Mucosa of descending colon (tissue), 3 donors: ENCODE results near the gene VOPP1. TPM values are rescaled to one million over a fixed set of nuclear protein-coding genes. Genes with fewer than 3 reads are reported as not detected.

Experiments used
- ATAC-seq: fragments of 200-7000 bp; cut with Tn5 transposase; one replicate; pipeline ENCODE4 v1.9.1; 2020; ENCODE audit warnings: mild to moderate bottlenecking, moderate library complexity
- DNase-seq, 3 donors: peaks; one replicate each; pipeline ENCODE4 v3.0.0-alpha.2; 2020
- H3K36me3 ChIP-seq: fragments of 200-600 bp; one replicate; pipeline ENCODE4 v1.8.0; 2021; ENCODE audit warnings: low read depth, mild to moderate bottlenecking
- H3K4me1 ChIP-seq: fragments of 200-600 bp; one replicate; pipeline ENCODE4 v1.8.0; 2021; ENCODE audit warnings: low read depth, mild to moderate bottlenecking
- H3K4me3 ChIP-seq: fragments of 200-600 bp; one replicate; pipeline ENCODE4 v1.8.0; 2021; ENCODE audit warnings: mild to moderate bottlenecking
- H3K9me3 ChIP-seq: fragments of 200-600 bp; one replicate; pipeline ENCODE4 v1.8.0; 2021; ENCODE audit warnings: mild to moderate bottlenecking
- CTCF ChIP-seq: fragments of 200-600 bp; IDR thresholded peaks from one replicate; pipeline ENCODE4 v1.8.0; 2022; ENCODE audit warnings: antibody characterized with exemption, mild to moderate bottlenecking
- intact Hi-C, 2 donors: fragments of 100-400 bp; cut with DNase I in 1 of 2; cut with micrococcal nuclease in 1 of 2; formaldehyde crosslinking; loops; one replicate each; pipeline versions ENCODE4 v1.11.0 to v1.11.1; 2022; cut with DNase I, micrococcal nuclease
- total RNA-seq, 3 donors: library from RNA; stranded (reverse); fragmentation: NEBNext Ultra II Directional in 2 of 3; extraction: Animal tissue kit (Norgen Biotek cat#: 25700) in 2 of 3; gene quantifications; one replicate each; pipeline versions ENCODE4 v1.2.1 to v1.2.4, GENCODE V29; 2021 to 2023
- donor health status: DM: no; HTN: no; CAD: no; lungs with moderate emphysema.
- donor health status: DM: no; HTN: no; CAD: no.
- donor health status: DM: no; HTN: yes; CAD: no.

The VOPP1 gene
- total RNA-seq, 3 donors from 2014 or later, result 57.8 to 83.5 (median 75.2) TPM

- no peaks in the 10 kb centered on the region for H3K9me3 ChIP-seq
- H3K4me3 ChIP-seq, result no peak overlapping the region
- intact Hi-C loops, result no loop called here
- DNase-seq (no peak), ATAC-seq (peak; percentile 39)
- no peaks in the 10 kb centered on the region for H3K36me3 ChIP-seq
- no peaks in the 10 kb centered on the region for H3K4me1 ChIP-seq
- TF ChIP-seq CTCF, result no peak
Measured at GRCh38 chr7:55509322-55509721, 63.0 kb downstream of the VOPP1 start.

- no peak for DNase-seq
- H3K4me1 ChIP-seq, result no peaks in the 10 kb centered on the region
- H3K4me3 ChIP-seq, result no peak overlapping the region
- no peak for ATAC-seq
- no peak for TF ChIP-seq CTCF
- no peaks in the 10 kb centered on the region for H3K36me3 ChIP-seq
- H3K9me3 ChIP-seq, result no peaks in the 10 kb centered on the region
- intact Hi-C loops, result no loop called here
Measured at GRCh38 chr7:55508221-55509011, 63.9 kb downstream of the VOPP1 start.

GRCh38 chr7:55507743-55508142 is 64.6 kb downstream of the VOPP1 start:
- no peak overlapping the region for H3K4me3 ChIP-seq

GRCh38 chr7:55504967-55505658 is 67.2 kb downstream of the VOPP1 start:
- intact Hi-C loops, result no loop called here
- no peaks in the 10 kb centered on the region for H3K9me3 ChIP-seq
- H3K4me1 ChIP-seq, result no peaks in the 10 kb centered on the region
- H3K4me3 ChIP-seq, result no peak overlapping the region
- no peak for DNase-seq
- no peak for ATAC-seq
- TF ChIP-seq CTCF, result no peak
- H3K36me3 ChIP-seq, result no peaks in the 10 kb centered on the region

More at GRCh38 chr7:55507743-55508142, 64.6 kb downstream of the VOPP1 start:
- intact Hi-C loops, result no loop called here
- no peak for TF ChIP-seq CTCF
- Histone ChIP-seq H3K4me1 (no peaks in the 10 kb centered on the region), H3K36me3 (no peaks in the 10 kb centered on the region), H3K9me3 (no peaks in the 10 kb centered on the region)
- DNase-seq, result no peak
- no peak for ATAC-seq

- Histone ChIP-seq H3K4me1 (no peaks in the 10 kb centered on the region), H3K9me3 (no peaks in the 10 kb centered on the region), H3K4me3 (no peak overlapping the region), H3K36me3 (no peaks in the 10 kb centered on the region)
- ATAC-seq (peak; percentile 54), DNase-seq (no peak)
- intact Hi-C loops, result no loop called here
- TF ChIP-seq CTCF, result no peak
Measured at GRCh38 chr7:55504093-55504859, 68.0 kb downstream of the VOPP1 start.
